GM19438 (cell line): Measurements from ENCODE around the gene NBEAL2.

Source experiments
- ATAC-seq: cut with Tn5 transposase; IDR thresholded peaks from one replicate; pipeline ENCODE4 v1.9.1; 2021; ENCODE audit warnings: low read depth; ENCODE audit not compliant: unreplicated experiment

Gene NBEAL2

GRCh38 chr3:46997453-46998091, 18.1 kb downstream of the NBEAL2 start:
- ATAC-seq = no peak

DNA sequence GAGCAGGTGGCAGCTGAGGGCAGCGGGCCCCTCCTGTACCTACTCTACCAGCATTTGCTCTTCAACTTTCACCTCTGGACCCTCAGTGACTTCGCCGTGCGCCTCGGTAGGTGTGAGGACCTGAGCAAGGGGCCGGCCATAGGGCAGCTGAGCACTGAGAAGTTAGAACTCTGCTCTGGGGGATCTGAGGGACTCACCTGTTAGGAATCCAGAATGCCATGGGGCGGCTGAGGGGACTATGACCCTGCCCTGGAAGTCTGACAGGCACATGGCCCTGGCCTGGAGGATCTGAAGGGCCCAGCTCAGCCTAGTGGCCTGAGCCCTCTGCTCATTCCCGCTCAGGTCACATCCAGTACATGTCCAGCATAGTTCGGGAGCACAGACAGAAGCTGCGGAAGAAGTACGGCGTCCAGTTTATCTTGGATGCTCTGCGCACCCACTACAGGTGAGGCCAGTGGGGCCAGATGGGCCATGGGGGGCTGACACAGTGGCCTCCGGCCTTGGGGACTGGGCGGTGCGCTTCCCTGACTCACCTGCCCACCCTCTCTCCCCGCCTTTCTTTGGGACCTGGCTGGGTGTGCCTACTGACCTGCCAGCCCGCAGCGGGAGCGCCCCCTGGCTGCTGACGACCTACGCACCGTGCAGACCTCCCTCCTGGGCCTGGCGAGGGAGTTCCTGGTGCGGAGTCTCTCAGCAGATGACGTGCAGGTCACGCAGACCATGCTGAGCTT, 18.8 kb downstream of the NBEAL2 start:
- no peak for ATAC-seq

- no peak for ATAC-seq
These were observed 19.5 kb downstream of the NBEAL2 start for GRCh38 chr3:46998852-46999515.

GRCh38 chr3:46999516-47000197, 20.2 kb downstream of the NBEAL2 start:
- ATAC-seq = no peak

- no peak for ATAC-seq
These were observed 20.8 kb downstream of the NBEAL2 start for GRCh38 chr3:47000198-47000815.

GRCh38 chr3:47000922-47001730, 21.7 kb downstream of the NBEAL2 start:
- no peak for ATAC-seq

GRCh38 chr3:47001731-47002170, 22.3 kb downstream of the NBEAL2 start:
- no peak for ATAC-seq

GRCh38 chr3:47002171-47003055, 22.9 kb downstream of the NBEAL2 start:
- no peak for ATAC-seq

- ATAC-seq = no peak
These were observed 23.6 kb downstream of the NBEAL2 start for GRCh38 chr3:47003056-47003410.

DNA sequence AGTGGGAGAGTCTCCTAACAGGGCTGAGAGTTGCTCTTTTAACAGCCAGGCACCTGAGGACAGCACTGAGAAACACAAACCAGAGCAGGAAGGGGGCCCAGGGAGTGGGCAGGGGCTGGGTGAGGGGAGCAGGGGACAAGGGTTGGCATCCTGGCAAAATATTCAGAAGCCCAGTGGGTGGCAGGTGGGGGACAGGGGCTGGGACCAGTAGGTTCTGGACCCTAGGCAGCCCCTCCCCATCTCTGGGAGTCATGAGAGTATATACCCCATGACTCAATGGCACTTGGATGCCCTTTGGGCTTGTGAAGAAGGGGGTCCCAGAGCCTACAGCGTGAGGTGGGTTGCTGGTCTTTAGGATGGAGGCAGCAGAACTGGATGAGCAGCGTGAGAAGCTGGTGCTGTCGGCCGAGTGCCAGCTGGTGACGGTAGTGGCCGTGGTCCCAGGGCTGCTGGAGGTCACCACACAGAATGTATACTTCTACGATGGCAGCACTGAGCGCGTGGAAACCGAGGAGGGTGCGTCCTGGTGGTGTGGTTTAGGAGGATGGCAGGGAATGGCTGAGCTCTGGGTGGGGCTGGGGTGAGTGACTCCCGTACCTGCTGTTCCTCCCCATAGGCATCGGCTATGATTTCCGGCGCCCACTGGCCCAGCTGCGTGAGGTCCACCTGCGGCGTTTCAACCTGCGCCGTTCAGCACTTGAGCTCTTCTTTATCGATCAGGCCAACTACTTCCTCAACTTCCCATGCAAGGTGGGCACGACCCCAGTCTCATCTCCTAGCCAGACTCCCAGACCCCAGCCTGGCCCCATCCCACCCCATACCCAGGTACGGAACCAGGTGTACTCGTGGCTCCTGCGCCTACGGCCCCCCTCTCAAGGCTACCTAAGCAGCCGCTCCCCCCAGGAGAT, 24.2 kb downstream of the NBEAL2 start:
- ATAC-seq = no peak

GRCh38 chr3:47004369-47005211, 25.1 kb downstream of the NBEAL2 start:
- no peak for ATAC-seq

GRCh38 chr3:47005212-47006144, 26.0 kb downstream of the NBEAL2 start:
- ATAC-seq = no peak

GRCh38 chr3:47006145-47006651, 26.7 kb downstream of the NBEAL2 start:
- ATAC-seq = no peak

DNA sequence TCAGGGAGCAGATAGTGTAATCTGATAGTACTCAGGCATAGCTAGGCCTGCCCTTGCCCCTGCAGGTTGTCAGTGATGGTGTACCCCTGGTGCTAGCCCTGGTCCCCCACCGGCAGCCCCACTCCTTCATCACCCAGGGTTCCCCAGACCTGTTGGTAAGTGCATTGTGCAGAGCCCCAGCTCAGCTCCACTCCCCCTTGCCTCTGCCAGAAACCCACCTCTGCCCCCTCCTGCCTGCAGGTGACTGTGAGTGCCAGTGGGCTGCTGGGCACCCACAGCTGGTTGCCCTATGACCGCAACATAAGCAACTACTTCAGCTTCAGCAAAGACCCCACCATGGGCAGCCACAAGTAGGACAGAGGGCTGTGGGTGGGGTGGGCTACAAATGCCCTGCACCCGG, 27.5 kb downstream of the NBEAL2 start:
- ATAC-seq = no peak

DNA sequence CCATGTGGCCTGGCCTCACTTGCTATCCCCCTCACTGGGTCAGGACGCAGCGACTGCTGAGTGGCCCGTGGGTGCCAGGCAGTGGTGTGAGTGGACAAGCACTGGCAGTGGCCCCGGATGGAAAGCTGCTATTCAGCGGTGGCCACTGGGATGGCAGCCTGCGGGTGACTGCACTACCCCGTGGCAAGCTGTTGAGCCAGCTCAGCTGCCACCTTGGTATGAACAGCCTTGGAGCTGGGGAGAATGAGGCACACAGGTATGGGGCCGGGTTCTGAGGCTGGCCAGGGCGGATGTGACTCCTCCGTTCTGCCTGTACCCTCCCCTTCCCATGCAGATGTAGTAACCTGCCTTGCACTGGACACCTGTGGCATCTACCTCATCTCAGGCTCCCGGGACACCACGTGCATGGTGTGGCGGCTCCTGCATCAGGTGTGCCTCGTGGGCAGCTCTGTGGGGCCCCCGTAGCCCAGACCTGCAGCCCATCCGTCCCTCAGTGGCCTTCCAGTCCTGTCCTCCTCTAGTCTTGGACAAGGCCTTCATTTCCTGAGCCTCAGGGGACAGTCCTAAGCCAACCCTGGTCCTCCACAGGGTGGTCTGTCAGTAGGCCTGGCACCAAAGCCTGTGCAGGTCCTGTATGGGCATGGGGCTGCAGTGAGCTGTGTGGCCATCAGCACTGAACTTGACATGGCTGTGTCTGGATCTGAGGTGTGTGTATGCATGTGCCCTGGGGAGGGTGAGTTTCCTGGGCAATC, 28.2 kb downstream of the NBEAL2 start:
- no peak for ATAC-seq
